ENCODE measurements around the gene FIZ1.

- TF ChIP-seq POLR2AphosphoS5 (IDR thresholded peaks at IDR 0.05; ENCODE audit: low read depth), result no peak
- TF ChIP-seq GABPA (IDR thresholded peaks at IDR 0.05; ENCODE audit: low read depth), result no peak
These were observed 13.5 kb downstream of the FIZ1 start for GRCh38 chr19:55585658-55586339.
